Measurements from ENCODE around the gene RNF167. TPM values are rescaled to one million over a fixed set of nuclear protein-coding genes. Genes with fewer than 3 reads are reported as not detected.

The RNF167 gene
- total and polyA plus RNA-seq, 2 of the 13 experiments (the other 11 are each of a cell fraction or from before 2014, with no cell fraction given) = 44.1 to 45.4 TPM

- 93% methylated on average over 25 of the region's 34 CpGs for WGBS (ENCODE audit: low lambda C conversion rate)
- CTCF ChIA-PET (ENCODE audit: low intra/inter-chr PET ratio, low total read pairs) = no interaction called here
- no peaks in the 10 kb centered on the region for H3K79me2 ChIP-seq (ENCODE audit: insufficient read depth, low read length)
- in situ Hi-C loops (cut with HindIII; ENCODE audit: extremely low pct_ligation_motif_present, low pct_unique_long_range_greater_than_20kb) = loop anchor here (10.0 kb wide), 1 partner anchor 344 kb away; the partner anchor contains the start of gene MYBBP1A
- peaks cover 12% of the 10 kb centered on the region for H3K4me1 ChIP-seq (ENCODE audit: insufficient read depth, low read length)
- H3K27me3 ChIP-seq (ENCODE audit: control insufficient read depth in 1 of 2, insufficient read depth in 2 of 2, low read length in 2 of 2) = no peaks in the 10 kb centered on the region
- TF ChIP-seq ZNF24 (IDR thresholded peaks at IDR 0.05) (no peak), CSRNP2 (CRISPR knock-in tag; conservative IDR thresholded peaks at IDR 0.05; ENCODE audit: low read depth) (no peak), AGO2 (optimal IDR thresholded peaks at IDR 0.05; ENCODE audit: low read depth, low read length) (peak; percentile 95), POLR2A (IDR thresholded peaks at IDR 0.05; ENCODE audit: insufficient read depth in 1 of 2, low read depth in 2 of 2, low read length in 2 of 2) (0 out of 4 replicates have a peak, but pooled peaks of 1 of the 2 experiments have one; percentile 4), ZNF574 (CRISPR knock-in tag; IDR thresholded peaks at IDR 0.05) (no peak)
- FAIRE-seq (no peak), DNase-seq (ENCODE audit: low spot score) (no peak), ATAC-seq (no peak)
- intact Hi-C loops (cut with micrococcal nuclease; ENCODE audit: unreplicated experiment) = no loop called here
- no peak overlapping the region for H3K9ac ChIP-seq (ENCODE audit: insufficient read depth, low read depth, low read length)
- no peak overlapping the region for H2AFZ ChIP-seq (ENCODE audit: low read length)
- H3K4me2 ChIP-seq (ENCODE audit: low read depth, low read length) = no peak overlapping the region
- H3K27ac ChIP-seq (ENCODE audit: extremely low read length, insufficient read depth, low read length) = no peak overlapping the region
- BruUV-seq (replicated peaks) = no TSS peak
- POLR2A ChIA-PET = no interaction called here
- no peaks in the 10 kb centered on the region for H3K9me3 ChIP-seq (ENCODE audit: low read length)
- no peaks in the 10 kb centered on the region for H4K20me1 ChIP-seq (ENCODE audit: insufficient read depth, low read length)
- peaks cover 20 to 35% of the 10 kb centered on the region in 2 experiments; a peak in 4 of 5 replicates for H3K36me3 ChIP-seq (replicated peaks in 1 of 2; ENCODE audit: control insufficient read depth in 1 of 2, insufficient read depth in 2 of 2, low read length in 2 of 2)
- H3K4me3 ChIP-seq (replicated peaks in 1 of 3; ENCODE audit: insufficient read depth in 1 of 3, low read depth in 2 of 3, low read length in 3 of 3) = no peak overlapping the region
These were observed 41.1 kb upstream of the RNF167 start for GRCh38 chr17:4898927-4899326.

All from HepG2 (cell line).